ENCODE results near the gene HOXD4.

The HOXD4 gene

GRCh38 chr2:176156807-176157498 lies 5.6 kb downstream of the HOXD4 start, which contains the start of gene HOXD3:
HOXD3 (plus strand) TSS chr2:176157307; CDS start chr2:176169115, 11,808 bp downstream.
- H3F3A ChIP-seq (ENCODE audit: control insufficient read depth, insufficient read depth): no peaks in the 10 kb centered on the region
- no peaks in the 10 kb centered on the region for H3K36me3 ChIP-seq (ENCODE audit: control insufficient read depth, low read length)
- no peaks in the 10 kb centered on the region for H3K4me1 ChIP-seq (ENCODE audit: control insufficient read depth, low read length)
- TF ChIP-seq EZH2phosphoT487 (IDR thresholded peaks at IDR 0.05; ENCODE audit: borderline replicate concordance, low read length) (no peak), CTCF (IDR thresholded peaks at IDR 0.05; ENCODE audit: low read depth, low read length, poor library complexity, severe bottlenecking) (no peak)
- H3K79me2 ChIP-seq (ENCODE audit: control insufficient read depth, low read length): no peaks in the 10 kb centered on the region
- H3K9me3 ChIP-seq (ENCODE audit: control insufficient read depth, insufficient read depth, low read length): no peaks in the 10 kb centered on the region; the same call in 1 of the 2 replicates
- no peak within 1 kb of the TSS for H3K4me3 ChIP-seq (ENCODE audit: low read length)
- no peak within 1 kb of the TSS for H3K27ac ChIP-seq (ENCODE audit: low read depth, low read length)
- no peak within 1 kb of the TSS for H3K4me2 ChIP-seq (ENCODE audit: low read length)
- no peaks in the 10 kb centered on the region for H3K9me2 ChIP-seq (replicated peaks; ENCODE audit: control insufficient read depth, low read length)
- no peaks in the 10 kb centered on the region for H4K20me1 ChIP-seq (ENCODE audit: control insufficient read depth, insufficient read depth, low read depth, low read length)
- H3K27me3 ChIP-seq (ENCODE audit: control insufficient read depth, low read length): no peaks in the 10 kb centered on the region

- H3K4me2 ChIP-seq (ENCODE audit: low read length): no peak overlapping the region
- H3K36me3 ChIP-seq (ENCODE audit: control insufficient read depth, low read length): no peaks in the 10 kb centered on the region
- H3K4me1 ChIP-seq (ENCODE audit: control insufficient read depth, low read length): no peaks in the 10 kb centered on the region
- no peaks in the 10 kb centered on the region; the same call in 1 of the 2 replicates for H3K9me3 ChIP-seq (ENCODE audit: control insufficient read depth, insufficient read depth, low read length)
- H3K79me2 ChIP-seq (ENCODE audit: control insufficient read depth, low read length): no peaks in the 10 kb centered on the region
- H3K4me3 ChIP-seq (ENCODE audit: low read length): no peak overlapping the region
- no peak overlapping the region for H3K27ac ChIP-seq (ENCODE audit: low read depth, low read length)
- no peaks in the 10 kb centered on the region for H3K27me3 ChIP-seq (ENCODE audit: control insufficient read depth, low read length)
- H3K9me2 ChIP-seq (replicated peaks; ENCODE audit: control insufficient read depth, low read length): no peaks in the 10 kb centered on the region
- no peaks in the 10 kb centered on the region for H3F3A ChIP-seq (ENCODE audit: control insufficient read depth, insufficient read depth)
- H4K20me1 ChIP-seq (ENCODE audit: control insufficient read depth, insufficient read depth, low read depth, low read length): no peaks in the 10 kb centered on the region
- TF ChIP-seq EZH2phosphoT487 (IDR thresholded peaks at IDR 0.05; ENCODE audit: borderline replicate concordance, low read length) (no peak), CTCF (IDR thresholded peaks at IDR 0.05; ENCODE audit: low read depth, low read length, poor library complexity, severe bottlenecking) (no peak)
Measured at GRCh38 chr2:176157499-176158185, 6.3 kb downstream of the HOXD4 start.

GRCh38 chr2:176158186-176158591 lies 6.8 kb downstream of the HOXD4 start:
- no peak overlapping the region for H3K4me2 ChIP-seq (ENCODE audit: low read length)
- no peaks in the 10 kb centered on the region for H3F3A ChIP-seq (ENCODE audit: control insufficient read depth, insufficient read depth)
- TF ChIP-seq EZH2phosphoT487 (IDR thresholded peaks at IDR 0.05; ENCODE audit: borderline replicate concordance, low read length) (no peak), CTCF (IDR thresholded peaks at IDR 0.05; ENCODE audit: low read depth, low read length, poor library complexity, severe bottlenecking) (no peak)
- H3K27me3 ChIP-seq (ENCODE audit: control insufficient read depth, low read length): no peaks in the 10 kb centered on the region
- no peak overlapping the region for H3K27ac ChIP-seq (ENCODE audit: low read depth, low read length)
- no peaks in the 10 kb centered on the region for H3K4me1 ChIP-seq (ENCODE audit: control insufficient read depth, low read length)
- H4K20me1 ChIP-seq (ENCODE audit: control insufficient read depth, insufficient read depth, low read depth, low read length): no peaks in the 10 kb centered on the region
- no peak overlapping the region for H3K4me3 ChIP-seq (ENCODE audit: low read length)
- no peaks in the 10 kb centered on the region; the same call in 1 of the 2 replicates for H3K9me3 ChIP-seq (ENCODE audit: control insufficient read depth, insufficient read depth, low read length)
- no peaks in the 10 kb centered on the region for H3K9me2 ChIP-seq (replicated peaks; ENCODE audit: control insufficient read depth, low read length)
- no peaks in the 10 kb centered on the region for H3K36me3 ChIP-seq (ENCODE audit: control insufficient read depth, low read length)
- no peaks in the 10 kb centered on the region for H3K79me2 ChIP-seq (ENCODE audit: control insufficient read depth, low read length)
